ENCODE data around the gene FYCO1.

The FYCO1 gene

GRCh38 chr3:45914362-45915058, 81.1 kb downstream of the FYCO1 start:
- no peak overlapping the region for H3K4me3 ChIP-seq (ENCODE audit: low read depth, low read length)
- no peak for DNase-seq (ENCODE audit: low read depth, low spot score)
- in situ Hi-C loops (cut with HindIII; ENCODE audit: low sequenced_read_pairs) = no loop called here
- no peak for TF ChIP-seq CTCF (IDR thresholded peaks at IDR 0.05; ENCODE audit: low read depth, low read length)

DNA sequence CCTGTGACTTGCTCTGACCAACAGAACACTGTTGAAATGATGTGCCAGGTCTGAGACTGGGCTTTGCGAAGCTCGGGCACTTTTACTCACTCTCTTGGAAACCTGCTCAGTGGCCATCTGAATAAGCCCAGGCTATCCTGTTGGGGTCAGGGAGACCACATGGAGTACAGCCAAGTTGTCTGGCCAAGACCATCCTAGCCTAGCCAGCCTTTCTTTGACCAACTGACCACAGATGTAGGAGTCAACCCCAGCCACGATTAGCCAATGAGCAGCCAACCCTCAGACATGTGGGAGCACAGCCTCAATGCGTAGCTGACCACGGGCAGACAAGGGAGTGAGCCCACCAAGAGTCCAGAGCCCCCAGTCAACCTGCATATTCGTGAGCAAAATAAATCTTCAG, 83.2 kb downstream of the FYCO1 start:
- no peak overlapping the region for H3K4me3 ChIP-seq (ENCODE audit: low read depth, low read length)
- no peak for DNase-seq (ENCODE audit: low read depth, low spot score)
- in situ Hi-C loops (cut with HindIII; ENCODE audit: low sequenced_read_pairs) = no loop called here
- no peak for TF ChIP-seq CTCF (IDR thresholded peaks at IDR 0.05; ENCODE audit: low read depth, low read length)

- TF ChIP-seq CTCF (IDR thresholded peaks at IDR 0.05; ENCODE audit: low read depth, low read length) = no peak
- no peak for DNase-seq (ENCODE audit: low read depth, low spot score)
- in situ Hi-C loops (cut with HindIII; ENCODE audit: low sequenced_read_pairs) = no loop called here
Observed at GRCh38 chr3:45911511-45912226, 84.0 kb downstream of the FYCO1 start.

GRCh38 chr3:45910892-45911291, 84.7 kb downstream of the FYCO1 start:
- TF ChIP-seq CTCF (IDR thresholded peaks at IDR 0.05; ENCODE audit: low read depth, low read length) = no peak
- in situ Hi-C loops (cut with HindIII; ENCODE audit: low sequenced_read_pairs) = no loop called here
- no peak for DNase-seq (ENCODE audit: low read depth, low spot score)
- H3K4me3 ChIP-seq (ENCODE audit: low read depth, low read length) = no peak overlapping the region

More at GRCh38 chr3:45911511-45912226, 84.0 kb downstream of the FYCO1 start:
- H3K4me3 ChIP-seq (ENCODE audit: low read depth, low read length) = no peak overlapping the region

DNA sequence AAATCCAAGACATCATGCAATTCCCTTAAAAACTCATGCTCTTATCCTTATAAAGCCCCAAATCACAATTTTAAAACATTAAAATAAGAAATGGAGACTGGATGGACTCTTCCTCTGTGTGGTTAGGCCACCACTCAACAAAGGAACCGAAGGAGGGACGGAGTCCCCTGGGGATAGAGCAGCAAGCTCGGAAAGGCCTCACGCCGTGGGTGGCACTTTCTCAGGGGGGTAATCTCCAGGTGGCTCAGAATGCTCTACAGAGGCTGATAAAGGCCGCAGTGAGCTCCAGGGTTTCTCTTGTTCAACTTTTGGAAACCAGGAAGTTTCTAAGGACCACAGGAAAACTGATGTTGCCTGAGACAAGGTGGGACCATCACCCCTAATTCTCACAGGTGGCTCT, 86.1 kb downstream of the FYCO1 start:
- no peak for TF ChIP-seq CTCF (IDR thresholded peaks at IDR 0.05; ENCODE audit: low read depth, low read length)
- in situ Hi-C loops (cut with HindIII; ENCODE audit: low sequenced_read_pairs) = no loop called here
- no peak overlapping the region for H3K4me3 ChIP-seq (ENCODE audit: low read depth, low read length)
- DNase-seq (ENCODE audit: low read depth, low spot score) = no peak

- in situ Hi-C loops (cut with HindIII; ENCODE audit: low sequenced_read_pairs) = no loop called here
- no peak overlapping the region for H3K4me3 ChIP-seq (ENCODE audit: low read depth, low read length)
- DNase-seq (ENCODE audit: low read depth, low spot score) = no peak
- TF ChIP-seq CTCF (IDR thresholded peaks at IDR 0.05; ENCODE audit: low read depth, low read length) = no peak
Observed at GRCh38 chr3:45908761-45909160, 86.9 kb downstream of the FYCO1 start.

All from astrocyte of the spinal cord (primary cell).